Measurements from ENCODE around the gene ZNF217. TPM values are rescaled to one million over a fixed set of nuclear protein-coding genes. Genes with fewer than 3 reads are reported as not detected.
A peak's percentile ranks its signal among the peaks of the same experiment; 100 is the strongest.
"Not testable (repeated sequence)": the region's sequence is repeated elsewhere in the genome, so short reads cannot be mapped to it uniquely, and the experiment has no call there.

Gene ZNF217
- total and polyA plus RNA-seq, 2 donors (not counting 1 experiment from before 2014, with no cell fraction given): 15.5 to 92.6 TPM

DNA sequence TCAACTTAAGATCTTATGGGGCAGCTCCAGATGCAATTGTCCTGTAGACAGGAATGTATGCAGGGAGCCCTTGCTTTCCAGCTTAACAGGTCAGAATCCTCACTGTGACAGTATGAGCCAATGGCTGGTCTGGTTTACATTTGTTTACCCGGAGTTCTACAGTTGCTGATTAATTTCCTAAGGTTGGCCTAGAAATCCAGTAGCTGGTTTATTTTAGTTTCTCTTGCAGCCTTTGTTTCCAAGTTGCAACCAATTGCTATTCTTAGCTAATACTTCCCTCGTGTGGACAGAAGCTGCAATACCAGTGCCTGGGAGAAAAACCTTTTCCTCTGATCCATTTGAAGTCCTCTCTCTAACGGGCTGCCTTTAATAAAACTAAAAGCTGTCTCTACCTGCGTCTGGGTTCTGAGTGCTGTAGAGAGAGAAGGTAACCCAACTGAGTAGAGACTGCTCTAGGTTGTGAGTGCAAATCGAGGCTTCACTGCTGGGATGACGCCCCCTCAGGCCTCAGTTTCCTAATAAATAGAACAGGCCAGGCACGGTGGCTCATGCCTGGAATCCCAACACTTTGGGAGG is 45.9 kb downstream of the ZNF217 start:
- no peak for ATAC-seq (ENCODE audit: low read depth)
- Mint-ChIP-seq H3K4me1 (no peaks in the 10 kb centered on the region), H3K4me3 (no peak overlapping the region), H3K9me3 (ENCODE audit: insufficient read depth) (no peaks in the 10 kb centered on the region), H3K27ac (no peak overlapping the region), H3K27me3 (no peaks in the 10 kb centered on the region)
- Histone ChIP-seq H3K27me3 (replicated peaks in 1 of 4; ENCODE audit: control extremely low read depth in 1 of 4, control insufficient read depth in 3 of 4, insufficient read depth in 4 of 4, low read length in 3 of 4) (no peaks in the 10 kb centered on the region), H3K36me3 (replicated peaks in 1 of 2; ENCODE audit: control extremely low read depth in 1 of 2, control insufficient read depth in 1 of 2, extremely low read depth in 1 of 2, insufficient read depth in 2 of 2, low read length in 1 of 2) (no peaks in the 10 kb centered on the region), H3K9me3 (ENCODE audit: control extremely low read depth in 1 of 3, control insufficient read depth in 2 of 3, insufficient read depth in 1 of 3, low read length in 2 of 3) (no peaks in the 10 kb centered on the region), H3K27ac (ENCODE audit: low read length in 2 of 2) (no peak overlapping the region), H3K4me1 (ENCODE audit: control insufficient read depth in 2 of 2, insufficient read depth in 2 of 2, low read length in 2 of 2) (no peaks in the 10 kb centered on the region), H3K9ac (ENCODE audit: low read length) (no peak overlapping the region), H4K20me1 (ENCODE audit: control insufficient read depth, insufficient read depth, low read length, poor library complexity, severe bottlenecking) (no peaks in the 10 kb centered on the region), H3K4me3 (ENCODE audit: control extremely low read depth in 1 of 5, extremely low read depth in 1 of 5, insufficient read depth in 1 of 5, low read depth in 2 of 5, low read length in 4 of 5) (no peak overlapping the region), H3K4me2 (replicated peaks; ENCODE audit: low read depth, low read length, poor library complexity, severe bottlenecking) (no peak overlapping the region), H3K79me2 (ENCODE audit: control insufficient read depth, insufficient read depth, low read length) (no peaks in the 10 kb centered on the region), H2AFZ (ENCODE audit: insufficient read depth, low read depth, low read length, poor library complexity, severe bottlenecking) (no peak overlapping the region)
- ChIA-PET CTCF (interaction anchor here (0.7 to 2.3 kb wide), 9 partner anchors 9 to 1419 kb away, joined by 3 to 19 read pairs (median 5); no protein-coding TSS in a partner anchor), POLR2A (no interaction called here)
- peak; percentile 45 for DNase-seq
- intact Hi-C loops (cut with micrococcal nuclease): loop anchor here (1.0 to 2.0 kb wide), 2 partner anchors 134 to 1235 kb away; no protein-coding TSS in a partner anchor
- TF ChIP-seq, protein P1, sequence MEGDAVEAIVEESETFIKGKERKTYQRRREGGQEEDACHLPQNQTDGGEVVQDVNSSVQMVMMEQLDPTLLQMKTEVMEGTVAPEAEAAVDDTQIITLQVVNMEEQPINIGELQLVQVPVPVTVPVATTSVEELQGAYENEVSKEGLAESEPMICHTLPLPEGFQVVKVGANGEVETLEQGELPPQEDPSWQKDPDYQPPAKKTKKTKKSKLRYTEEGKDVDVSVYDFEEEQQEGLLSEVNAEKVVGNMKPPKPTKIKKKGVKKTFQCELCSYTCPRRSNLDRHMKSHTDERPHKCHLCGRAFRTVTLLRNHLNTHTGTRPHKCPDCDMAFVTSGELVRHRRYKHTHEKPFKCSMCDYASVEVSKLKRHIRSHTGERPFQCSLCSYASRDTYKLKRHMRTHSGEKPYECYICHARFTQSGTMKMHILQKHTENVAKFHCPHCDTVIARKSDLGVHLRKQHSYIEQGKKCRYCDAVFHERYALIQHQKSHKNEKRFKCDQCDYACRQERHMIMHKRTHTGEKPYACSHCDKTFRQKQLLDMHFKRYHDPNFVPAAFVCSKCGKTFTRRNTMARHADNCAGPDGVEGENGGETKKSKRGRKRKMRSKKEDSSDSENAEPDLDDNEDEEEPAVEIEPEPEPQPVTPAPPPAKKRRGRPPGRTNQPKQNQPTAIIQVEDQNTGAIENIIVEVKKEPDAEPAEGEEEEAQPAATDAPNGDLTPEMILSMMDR (IDR thresholded peaks at IDR 0.05): peak; percentile 31
- TF ChIP-seq EZH2 (IDR thresholded peaks at IDR 0.05; ENCODE audit: borderline replicate concordance, insufficient read depth, low read depth, low read length, poor library complexity, severe bottlenecking): no peak
- WGBS (ENCODE audit: insufficient coverage): 87% methylated on average over 3 of the region's 7 CpGs

DNA sequence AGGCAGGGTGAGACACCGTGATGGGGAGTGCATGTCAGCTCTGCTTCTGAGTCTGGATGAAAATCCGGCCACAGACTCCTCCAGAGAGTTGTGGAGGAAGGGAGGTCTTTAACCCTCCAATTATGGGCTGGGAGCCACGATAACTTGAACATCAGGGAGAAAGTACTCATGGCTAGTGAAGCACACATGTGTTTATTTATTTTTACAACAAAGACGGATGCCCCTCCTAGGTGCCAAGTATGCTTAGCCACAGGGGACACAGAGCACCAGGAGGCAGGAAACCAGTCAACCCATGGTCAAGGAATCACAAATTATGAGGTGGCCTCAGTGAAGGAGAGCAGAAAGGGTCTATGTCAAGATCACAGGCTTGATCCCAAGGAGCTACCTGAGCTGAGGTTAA is 54.1 kb downstream of the ZNF217 start:
- no peak overlapping the region for H2AFZ ChIP-seq (ENCODE audit: insufficient read depth, low read depth, low read length, poor library complexity, severe bottlenecking)
- 97% methylated on average over 3 of the region's 4 CpGs for WGBS (ENCODE audit: insufficient coverage)
- H4K20me1 ChIP-seq (ENCODE audit: control insufficient read depth, insufficient read depth, low read length, poor library complexity, severe bottlenecking): no peaks in the 10 kb centered on the region
- POLR2A ChIA-PET: no interaction called here
- TF ChIP-seq EZH2 (IDR thresholded peaks at IDR 0.05; ENCODE audit: borderline replicate concordance, insufficient read depth, low read depth, low read length, poor library complexity, severe bottlenecking): no peak
- TF ChIP-seq, protein P1 (IDR thresholded peaks at IDR 0.05): no peak
- no peaks in the 10 kb centered on the region for H3K79me2 ChIP-seq (ENCODE audit: control insufficient read depth, insufficient read depth, low read length)
- Mint-ChIP-seq H3K4me1 (no peaks in the 10 kb centered on the region), H3K9me3 (ENCODE audit: insufficient read depth) (no peaks in the 10 kb centered on the region), H3K27ac (no peak overlapping the region), H3K27me3 (no peaks in the 10 kb centered on the region), H3K4me3 (no peak overlapping the region)
- no peaks in the 10 kb centered on the region for H3K9me3 ChIP-seq (ENCODE audit: control extremely low read depth in 1 of 3, control insufficient read depth in 2 of 3, insufficient read depth in 1 of 3, low read length in 2 of 3)
- H3K4me2 ChIP-seq (replicated peaks; ENCODE audit: low read depth, low read length, poor library complexity, severe bottlenecking): no peak overlapping the region
- H3K4me3 ChIP-seq (ENCODE audit: control extremely low read depth in 1 of 5, extremely low read depth in 1 of 5, insufficient read depth in 1 of 5, low read depth in 2 of 5, low read length in 4 of 5): no peak overlapping the region
- no peak overlapping the region for H3K9ac ChIP-seq (ENCODE audit: low read length)
- ATAC-seq (ENCODE audit: low read depth) (no peak), DNase-seq (no peak)
- no peaks in the 10 kb centered on the region for H3K36me3 ChIP-seq (replicated peaks in 1 of 2; ENCODE audit: control extremely low read depth in 1 of 2, control insufficient read depth in 1 of 2, extremely low read depth in 1 of 2, insufficient read depth in 2 of 2, low read length in 1 of 2)
- no peaks in the 10 kb centered on the region for H3K27me3 ChIP-seq (replicated peaks in 1 of 4; ENCODE audit: control extremely low read depth in 1 of 4, control insufficient read depth in 3 of 4, insufficient read depth in 4 of 4, low read length in 3 of 4)
- H3K4me1 ChIP-seq (ENCODE audit: control insufficient read depth in 2 of 2, insufficient read depth in 2 of 2, low read length in 2 of 2): no peaks in the 10 kb centered on the region
- CTCF ChIA-PET: no interaction called here
- intact Hi-C loops (cut with micrococcal nuclease): no loop called here
- no peak overlapping the region for H3K27ac ChIP-seq (ENCODE audit: low read length in 2 of 2)

DNA sequence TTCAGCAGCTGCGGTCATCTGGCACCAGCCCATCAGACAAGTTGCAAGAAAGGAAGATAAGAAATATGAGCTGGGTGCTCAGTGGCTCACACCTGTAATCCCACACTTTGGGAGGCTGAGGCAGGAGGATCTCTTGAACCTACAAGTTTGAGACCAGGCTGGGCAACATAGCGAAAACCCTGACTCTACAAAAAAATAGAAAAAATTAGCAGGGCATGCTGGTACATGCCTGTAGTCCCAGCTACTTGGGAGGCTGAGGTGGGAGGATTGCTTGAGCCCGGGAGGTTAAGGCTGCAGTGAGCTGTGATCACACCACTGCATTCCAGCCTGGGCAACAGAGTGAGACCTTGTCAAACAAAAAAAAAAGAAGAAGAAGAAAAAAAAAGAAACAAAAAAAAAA is 57.3 kb downstream of the ZNF217 start:
- ATAC-seq (ENCODE audit: low read depth); H3K79me2 ChIP-seq (ENCODE audit: control insufficient read depth, insufficient read depth, low read length); H3K27me3 Mint-ChIP-seq; intact Hi-C loops (cut with micrococcal nuclease); H3K27ac Mint-ChIP-seq; H3K36me3 ChIP-seq (replicated peaks in 1 of 2; ENCODE audit: control extremely low read depth in 1 of 2, control insufficient read depth in 1 of 2, extremely low read depth in 1 of 2, insufficient read depth in 2 of 2, low read length in 1 of 2); H3K4me3 ChIP-seq (ENCODE audit: control extremely low read depth in 1 of 5, extremely low read depth in 1 of 5, insufficient read depth in 1 of 5, low read depth in 2 of 5, low read length in 4 of 5); H3K4me3 Mint-ChIP-seq; H2AFZ ChIP-seq (ENCODE audit: insufficient read depth, low read depth, low read length, poor library complexity, severe bottlenecking); H3K4me2 ChIP-seq (replicated peaks; ENCODE audit: low read depth, low read length, poor library complexity, severe bottlenecking); H3K9me3 Mint-ChIP-seq (ENCODE audit: insufficient read depth); H3K9ac ChIP-seq (ENCODE audit: low read length); H3K9me3 ChIP-seq (ENCODE audit: control extremely low read depth in 1 of 3, control insufficient read depth in 2 of 3, insufficient read depth in 1 of 3, low read length in 2 of 3); POLR2A ChIA-PET; CTCF ChIA-PET; H3K27ac ChIP-seq (ENCODE audit: low read length in 2 of 2); H4K20me1 ChIP-seq (ENCODE audit: control insufficient read depth, insufficient read depth, low read length, poor library complexity, severe bottlenecking); H3K27me3 ChIP-seq (replicated peaks in 1 of 4; ENCODE audit: control extremely low read depth in 1 of 4, control insufficient read depth in 3 of 4, insufficient read depth in 4 of 4, low read length in 3 of 4); DNase-seq: not testable (repeated sequence)
- no CpG with 5 or more reads among the region's 3 CpGs for WGBS (ENCODE audit: insufficient coverage)
- H3K4me1 Mint-ChIP-seq: peaks cover 18% of the 10 kb centered on the region
- peaks cover 10 to 14% of the 10 kb centered on the region in 2 donors for H3K4me1 ChIP-seq (ENCODE audit: control insufficient read depth in 2 of 2, insufficient read depth in 2 of 2, low read length in 2 of 2)

Data from B cell (primary cell).